Ovary (tissue), 3 donors: ENCODE data around the gene DYNLT2.

Experiments used
- EP300 ChIP-seq: sonication (generic); formaldehyde crosslinking; IDR thresholded peaks from one replicate; pipeline ENCODE4 v1.6.1; 2017; ENCODE audit warnings: antibody characterized with exemption
- POLR2A ChIP-seq: fragments of 450-650 bp; IDR thresholded peaks from one replicate; pipeline ENCODE4 v1.6.1; 2017; ENCODE audit warnings: antibody characterized with exemption, mild to moderate bottlenecking, moderate library complexity
- TF ChIP-seq, protein P1 (sequence below), 3 donors: fragments of 450-650 bp in 2 of 3; fragments of 200-600 bp in 1 of 3; IDR thresholded peaks; one replicate each; pipeline versions ENCODE4 v1.5.1 to v1.8.0; 2016 to 2022; ENCODE audit warnings: antibody characterized with exemption in 3 of 3, mild to moderate bottlenecking in 1 of 3
- donor health status: DM: no; HTN: no; CAD: no.

GRCh38 chr6:169738204-169738975, 13.0 kb downstream of the DYNLT2 start:
- no peak for TF ChIP-seq EP300
- TF ChIP-seq, protein P1, sequence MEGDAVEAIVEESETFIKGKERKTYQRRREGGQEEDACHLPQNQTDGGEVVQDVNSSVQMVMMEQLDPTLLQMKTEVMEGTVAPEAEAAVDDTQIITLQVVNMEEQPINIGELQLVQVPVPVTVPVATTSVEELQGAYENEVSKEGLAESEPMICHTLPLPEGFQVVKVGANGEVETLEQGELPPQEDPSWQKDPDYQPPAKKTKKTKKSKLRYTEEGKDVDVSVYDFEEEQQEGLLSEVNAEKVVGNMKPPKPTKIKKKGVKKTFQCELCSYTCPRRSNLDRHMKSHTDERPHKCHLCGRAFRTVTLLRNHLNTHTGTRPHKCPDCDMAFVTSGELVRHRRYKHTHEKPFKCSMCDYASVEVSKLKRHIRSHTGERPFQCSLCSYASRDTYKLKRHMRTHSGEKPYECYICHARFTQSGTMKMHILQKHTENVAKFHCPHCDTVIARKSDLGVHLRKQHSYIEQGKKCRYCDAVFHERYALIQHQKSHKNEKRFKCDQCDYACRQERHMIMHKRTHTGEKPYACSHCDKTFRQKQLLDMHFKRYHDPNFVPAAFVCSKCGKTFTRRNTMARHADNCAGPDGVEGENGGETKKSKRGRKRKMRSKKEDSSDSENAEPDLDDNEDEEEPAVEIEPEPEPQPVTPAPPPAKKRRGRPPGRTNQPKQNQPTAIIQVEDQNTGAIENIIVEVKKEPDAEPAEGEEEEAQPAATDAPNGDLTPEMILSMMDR (IDR thresholded peaks at IDR 0.05) = no peak
- TF ChIP-seq POLR2A = no peak
